Neural progenitor cell (in vitro differentiated cells): ENCODE measurements around the gene DMXL2. TPM values are rescaled to one million over a fixed set of nuclear protein-coding genes. Genes with fewer than 3 reads are reported as not detected.
"Not testable (repeated sequence)": the region's sequence is repeated elsewhere in the genome, so short reads cannot be mapped to it uniquely, and the experiment has no call there.

Source experiments
- DNase-seq: peaks from one replicate; pipeline ENCODE4 v3.0.0-alpha.2; 2016; ENCODE audit warnings: low spot score
- H2AFZ ChIP-seq: fragments of 200-600 bp; sonication (generic); replicated peaks from 2 replicates; pipeline ENCODE4 v1.6.1; 2016; ENCODE audit warnings: antibody characterized with exemption
- H3F3A ChIP-seq: fragments of 200-600 bp; sonication (generic); 2 replicates; pipeline ENCODE4 v1.6.1; 2016; ENCODE audit warnings: antibody characterized with exemption, low read depth
- H3K27ac ChIP-seq: fragments of 200-600 bp; sonication (generic); 2 replicates; pipeline ENCODE4 v1.5.1; 2016; ENCODE audit warnings: mild to moderate bottlenecking
- H3K27me3 ChIP-seq: fragments of 200-600 bp; sonication (generic); 2 replicates; pipeline ENCODE4 v1.6.1; 2016; ENCODE audit warnings: mild to moderate bottlenecking, moderate library complexity
- H3K36me3 ChIP-seq: fragments of 200-600 bp; sonication (generic); 2 replicates; pipeline ENCODE4 v1.5.1; 2016
- H3K4me1 ChIP-seq: fragments of 200-600 bp; sonication (generic); 2 replicates; pipeline ENCODE4 v1.6.1; 2016; ENCODE audit warnings: mixed run types
- H3K4me2 ChIP-seq: fragments of 200-600 bp; sonication (generic); 2 replicates; pipeline ENCODE4 v1.6.1; 2016
- H3K4me3 ChIP-seq: fragments of 200-600 bp; sonication (generic); 2 replicates; pipeline ENCODE4 v1.5.1; 2016
- H3K79me2 ChIP-seq: fragments of 200-600 bp; sonication (generic); 2 replicates; pipeline ENCODE4 v1.6.1; 2016; ENCODE audit warnings: low read depth
- H3K9ac ChIP-seq: fragments of 200-600 bp; sonication (generic); 2 replicates; pipeline ENCODE4 v1.6.1; 2016
- H3K9me3 ChIP-seq: fragments of 200-600 bp; sonication (generic); 2 replicates; pipeline ENCODE4 v1.5.1; 2016; ENCODE audit warnings: low read depth
- H4K20me1 ChIP-seq: fragments of 200-600 bp; sonication (generic); 2 replicates; pipeline ENCODE4 v1.6.1; 2016; ENCODE audit warnings: low read depth
- H3K27ac Mint-ChIP-seq: 3 replicates; pipeline ENCODE4 v1.8.0; 2021; ENCODE audit warnings: mixed read lengths
- H3K27me3 Mint-ChIP-seq: 2 replicates; pipeline ENCODE4 v1.8.0; 2022; ENCODE audit warnings: low read depth, mild to moderate bottlenecking, inconsistent platforms, moderate library complexity, mixed read lengths; ENCODE audit not compliant: insufficient read depth
- H3K36me3 Mint-ChIP-seq: 3 replicates; pipeline ENCODE4 v1.8.0; 2021; ENCODE audit warnings: mixed read lengths
- H3K4me1 Mint-ChIP-seq: 3 replicates; pipeline ENCODE4 v1.8.0; 2021; ENCODE audit warnings: mixed read lengths
- H3K4me3 Mint-ChIP-seq: 3 replicates; pipeline ENCODE4 v1.8.0; 2021; ENCODE audit warnings: mild to moderate bottlenecking, moderate library complexity, mixed read lengths
- H3K9me3 Mint-ChIP-seq: 3 replicates; pipeline ENCODE4 v1.8.0; 2020; ENCODE audit warnings: mixed read lengths
- CTCF ChIP-seq: fragments of 200-600 bp; sonication (generic); IDR thresholded peaks from 2 replicates; pipeline ENCODE4 v1.5.1; 2017; ENCODE audit warnings: antibody characterized with exemption, mild to moderate bottlenecking
- EZH2 ChIP-seq: fragments of 200-600 bp; sonication (generic); IDR thresholded peaks from 2 replicates; pipeline ENCODE4 v1.6.1; 2017; ENCODE audit warnings: antibody characterized with exemption, mild to moderate bottlenecking, moderate library complexity
- EZH2phosphoT487 ChIP-seq: fragments of 200-600 bp; sonication (generic); IDR thresholded peaks from 2 replicates; pipeline ENCODE4 v1.6.1; 2017; ENCODE audit warnings: antibody characterized with exemption
- total RNA-seq: library from RNA; depleted of rRNA; stranded (reverse); fragments of >200 nt; gene quantifications from 2 replicates; pipeline ENCODE4 v1.2.3, GENCODE V29; 2015; ENCODE audit warnings: low replicate concordance

The DMXL2 gene
- total RNA-seq, 1 donor from 2014 or later, result 124 TPM

GRCh38 chr15:51649659-51650521 lies 27.3 kb upstream of the DMXL2 start:
- no peaks in the 10 kb centered on the region for H3K27me3 ChIP-seq
- H3K4me1 Mint-ChIP-seq, result no peaks in the 10 kb centered on the region

GRCh38 chr15:51648643-51649042 lies 26.1 kb upstream of the DMXL2 start:
- not testable (repeated sequence) for H3K4me3 ChIP-seq, H3K27me3 ChIP-seq, H3K9me3 ChIP-seq, H3K79me2 ChIP-seq, H3K9ac ChIP-seq, H3K4me1 Mint-ChIP-seq, H3K27ac ChIP-seq, H3K27ac Mint-ChIP-seq, H3K4me2 ChIP-seq, H3K27me3 Mint-ChIP-seq, H3K4me3 Mint-ChIP-seq, H3F3A ChIP-seq, H4K20me1 ChIP-seq, DNase-seq, H3K36me3 Mint-ChIP-seq, H3K36me3 ChIP-seq, H2AFZ ChIP-seq, H3K9me3 Mint-ChIP-seq, H3K4me1 ChIP-seq

More at GRCh38 chr15:51649659-51650521, 27.3 kb upstream of the DMXL2 start:
- Histone ChIP-seq H3K4me1 (no peaks in the 10 kb centered on the region), H3K4me3 (no peak overlapping the region), H3K9me3 (no peaks in the 10 kb centered on the region), H4K20me1 (no peaks in the 10 kb centered on the region), H3F3A (peaks cover 3% of the 10 kb centered on the region), H2AFZ (peak overlapping the region; percentile 9), H3K79me2 (no peaks in the 10 kb centered on the region), H3K9ac (no peak overlapping the region), H3K4me2 (no peak overlapping the region), H3K27ac (no peak overlapping the region), H3K36me3 (no peaks in the 10 kb centered on the region)
- Mint-ChIP-seq H3K27ac (peak overlapping the region; percentile 25), H3K9me3 (no peaks in the 10 kb centered on the region), H3K27me3 (peaks cover 3% of the 10 kb centered on the region), H3K36me3 (no peaks in the 10 kb centered on the region), H3K4me3 (no peak overlapping the region)
- peak; percentile 89 for TF ChIP-seq CTCF
- no peak for TF ChIP-seq EZH2phosphoT487
- peak; percentile 73 for DNase-seq

DNA sequence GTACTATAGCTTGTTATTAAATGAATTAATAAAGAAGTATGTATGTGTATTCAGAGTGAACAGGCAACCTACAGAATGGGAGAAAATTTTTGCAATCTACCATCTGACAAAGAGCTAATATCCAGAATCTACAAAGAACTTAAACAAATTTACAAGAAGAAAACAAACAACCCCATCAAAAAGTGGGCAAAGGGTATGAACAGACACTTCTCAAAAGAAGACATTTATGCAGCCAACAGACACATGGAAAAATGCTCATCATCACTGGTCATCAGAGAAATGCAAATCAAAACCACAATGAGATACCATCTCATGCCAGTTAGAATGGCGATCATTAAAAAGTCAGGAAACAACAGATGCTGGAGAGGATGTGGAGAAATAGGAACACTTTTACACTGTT lies 25.5 kb upstream of the DMXL2 start:
- not testable (repeated sequence) for H3K4me2 ChIP-seq, H3K9me3 Mint-ChIP-seq, H3K36me3 Mint-ChIP-seq, H3K27ac ChIP-seq, H3K27me3 Mint-ChIP-seq, H3K4me1 ChIP-seq, H3K9ac ChIP-seq, H3K79me2 ChIP-seq, H3K9me3 ChIP-seq, H2AFZ ChIP-seq, H3K4me3 Mint-ChIP-seq, H3K27me3 ChIP-seq, H3K4me3 ChIP-seq, H3K27ac Mint-ChIP-seq, H3F3A ChIP-seq, H3K36me3 ChIP-seq, DNase-seq, H4K20me1 ChIP-seq, H3K4me1 Mint-ChIP-seq

DNA sequence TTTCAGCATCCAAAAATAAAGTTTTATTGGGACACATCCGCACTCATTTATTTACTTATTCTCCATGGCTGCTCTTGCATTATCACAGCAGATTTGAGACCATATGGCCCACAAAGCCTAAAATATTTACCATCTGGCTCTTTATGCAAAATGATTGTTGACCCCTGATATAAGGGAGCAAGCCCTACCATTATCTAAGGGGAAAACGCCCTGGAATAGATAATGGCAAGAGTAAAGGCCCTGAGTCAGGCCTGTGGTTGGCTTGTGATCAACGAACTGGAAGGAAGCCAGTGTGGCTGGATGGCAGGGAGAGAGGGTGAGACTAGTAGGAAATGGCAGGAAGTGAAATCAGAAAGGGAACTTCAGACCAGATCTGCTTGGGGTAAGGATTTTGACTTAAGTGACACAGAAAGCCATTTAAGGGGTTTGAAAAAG lies 24.6 kb upstream of the DMXL2 start:
- H3K4me3 Mint-ChIP-seq, result no peak overlapping the region
- Histone ChIP-seq H3K79me2 (no peaks in the 10 kb centered on the region), H4K20me1 (no peaks in the 10 kb centered on the region), H3K9ac (no peak overlapping the region), H3K27me3 (no peaks in the 10 kb centered on the region), H3K4me1 (no peaks in the 10 kb centered on the region), H3K27ac (no peak overlapping the region), H3K9me3 (no peaks in the 10 kb centered on the region), H3K4me3 (no peak overlapping the region), H3K4me2 (no peak overlapping the region), H3K36me3 (no peaks in the 10 kb centered on the region), H2AFZ (no peak overlapping the region), H3F3A (peaks cover 3% of the 10 kb centered on the region)
- peaks cover 3% of the 10 kb centered on the region for H3K27me3 Mint-ChIP-seq
- H3K9me3 Mint-ChIP-seq, result no peaks in the 10 kb centered on the region
- no peak for DNase-seq
- TF ChIP-seq CTCF (no peak), EZH2phosphoT487 (no peak), EZH2 (no peak)
- H3K27ac Mint-ChIP-seq, result no peak overlapping the region
- H3K36me3 Mint-ChIP-seq, result no peaks in the 10 kb centered on the region
- H3K4me1 Mint-ChIP-seq, result no peaks in the 10 kb centered on the region
